CD4-positive, alpha-beta T cell treated with Interleukin-6 at 100 ng/mL for 8 hours (primary cell): ENCODE data around the gene RING1.

Source experiments
- DNase-seq: peaks from one replicate; pipeline ENCODE4 v3.0.0-alpha.2; 2020; ENCODE audit warnings: mixed read lengths, low spot score

Gene RING1

GRCh38 chr6:33208091-33208967, at the start of gene RING1:
Gene RING1 (plus strand): TSS chr6:33208500. CDS start chr6:33208823, 323 bp downstream.
- peak; percentile 83 for DNase-seq

GRCh38 chr6:33160096-33160495, 48.2 kb upstream of the RING1 start:
- DNase-seq = no peak

- DNase-seq = no peak
Measured at GRCh38 chr6:33160728-33161344, 47.5 kb upstream of the RING1 start.

- peak; percentile 79 for DNase-seq
Measured at GRCh38 chr6:33161354-33162331, 46.7 kb upstream of the RING1 start.

GRCh38 chr6:33163540-33163939, 44.8 kb upstream of the RING1 start:
- no peak for DNase-seq

- DNase-seq = no peak
Measured at GRCh38 chr6:33164176-33164575, 44.1 kb upstream of the RING1 start.

- no peak for DNase-seq
Measured at GRCh38 chr6:33164665-33165373, 43.5 kb upstream of the RING1 start.

GRCh38 chr6:33165581-33166258, 42.6 kb upstream of the RING1 start:
- no peak for DNase-seq

- DNase-seq = no peak
Measured at GRCh38 chr6:33166363-33166762, 41.9 kb upstream of the RING1 start.

GRCh38 chr6:33166811-33167210, 41.5 kb upstream of the RING1 start:
- no peak for DNase-seq

- no peak for DNase-seq
Measured at GRCh38 chr6:33167374-33168283, 40.7 kb upstream of the RING1 start.

GRCh38 chr6:33168284-33168601, 40.1 kb upstream of the RING1 start:
- no peak for DNase-seq

GRCh38 chr6:33168639-33169038, 39.7 kb upstream of the RING1 start:
- no peak for DNase-seq

GRCh38 chr6:33169291-33170175, 38.8 kb upstream of the RING1 start:
- DNase-seq = no peak

GRCh38 chr6:33170176-33171015, 37.9 kb upstream of the RING1 start:
- no peak for DNase-seq

GRCh38 chr6:33171016-33171879, 37.1 kb upstream of the RING1 start:
- no peak for DNase-seq
